HG03139 (cell line): ENCODE results near the gene BMPR1B.

Source experiments
- ATAC-seq: cut with Tn5 transposase; IDR thresholded peaks from one replicate; pipeline ENCODE4 v1.9.1; 2021; ENCODE audit not compliant: unreplicated experiment

The BMPR1B gene

GRCh38 chr4:94947681-94948108, 189.9 kb downstream of the BMPR1B start:
- ATAC-seq, result no peak

- no peak for ATAC-seq
These were observed 196.5 kb downstream of the BMPR1B start for GRCh38 chr4:94954251-94954650.

DNA sequence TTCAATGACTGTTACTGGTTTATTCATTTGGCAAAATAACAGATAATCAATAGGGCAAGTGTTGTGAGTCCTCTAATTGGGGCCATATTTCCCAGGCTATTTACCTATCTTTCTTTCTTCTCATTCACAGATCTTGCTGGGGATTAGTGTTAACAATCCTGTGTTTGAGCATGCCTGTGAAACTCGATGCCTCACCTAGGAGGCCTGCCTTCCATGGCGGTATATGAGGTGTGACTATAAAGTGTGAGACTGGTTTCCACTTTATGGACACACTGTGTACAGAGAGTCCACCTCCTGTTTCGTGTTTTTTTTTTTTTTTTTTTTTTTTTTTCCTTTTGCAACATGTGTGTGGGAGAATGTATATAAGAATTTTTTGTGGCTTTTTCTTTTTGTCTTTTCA, 199.3 kb downstream of the BMPR1B start:
- ATAC-seq, result no peak

DNA sequence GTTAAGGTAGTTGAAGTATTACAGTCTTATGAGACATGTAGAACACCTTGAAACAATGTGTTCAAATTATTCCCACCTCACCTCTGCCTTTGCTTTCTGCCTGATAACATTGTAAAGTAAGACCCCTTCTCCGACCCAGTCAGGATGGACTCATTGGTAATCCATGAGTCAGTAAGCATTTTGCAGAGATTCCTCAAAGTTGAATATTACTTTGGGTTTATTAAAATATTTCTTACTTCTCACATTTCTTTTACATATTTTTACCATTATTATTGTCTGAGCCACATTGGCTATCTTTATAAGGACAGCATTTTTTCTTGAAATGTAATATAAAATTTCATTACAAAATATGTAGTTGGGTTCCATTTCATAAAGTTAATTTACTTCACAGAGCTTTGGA, 201.6 kb downstream of the BMPR1B start:
- no peak for ATAC-seq

GRCh38 chr4:94960708-94961107, 203.0 kb downstream of the BMPR1B start:
- ATAC-seq, result no peak

DNA sequence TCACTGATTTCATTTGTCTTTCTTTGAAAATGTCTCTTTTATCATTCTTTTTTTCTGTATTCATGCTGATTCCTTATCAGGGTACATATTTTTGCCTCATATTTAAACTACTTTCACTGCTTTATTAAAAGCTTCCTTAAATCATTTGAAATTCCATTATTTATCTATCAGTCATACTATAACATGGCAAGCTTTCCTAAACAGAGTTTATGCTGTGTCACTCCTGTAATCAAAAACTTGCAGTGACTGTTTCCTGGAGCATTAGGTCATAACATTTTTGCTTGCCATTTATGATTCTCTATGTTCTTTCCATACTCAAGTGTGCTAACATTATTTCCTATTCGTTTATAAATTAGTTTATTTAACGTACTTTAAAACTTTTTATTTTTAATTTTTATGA, 203.7 kb downstream of the BMPR1B start:
- ATAC-seq, result no peak

GRCh38 chr4:94962484-94962883, 204.7 kb downstream of the BMPR1B start:
- no peak for ATAC-seq

DNA sequence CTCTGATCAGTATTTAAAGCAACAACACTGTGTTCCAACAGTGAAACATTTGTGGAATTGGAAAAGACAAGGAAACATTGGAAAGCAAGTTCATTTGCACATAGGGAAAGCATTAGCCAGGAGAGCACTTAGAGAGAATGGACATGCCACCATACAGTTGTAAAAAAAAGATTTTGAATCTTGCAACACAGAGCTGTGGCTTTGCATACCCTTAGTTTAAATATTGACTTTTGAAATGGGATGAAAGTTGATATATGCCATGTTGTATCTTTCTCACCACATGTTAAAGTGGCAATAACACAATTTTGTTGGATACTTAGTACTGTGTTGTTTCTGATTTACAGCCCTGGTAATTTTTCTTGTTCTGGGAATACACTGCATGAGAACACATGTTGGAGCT, 208.1 kb downstream of the BMPR1B start:
- no peak for ATAC-seq

DNA sequence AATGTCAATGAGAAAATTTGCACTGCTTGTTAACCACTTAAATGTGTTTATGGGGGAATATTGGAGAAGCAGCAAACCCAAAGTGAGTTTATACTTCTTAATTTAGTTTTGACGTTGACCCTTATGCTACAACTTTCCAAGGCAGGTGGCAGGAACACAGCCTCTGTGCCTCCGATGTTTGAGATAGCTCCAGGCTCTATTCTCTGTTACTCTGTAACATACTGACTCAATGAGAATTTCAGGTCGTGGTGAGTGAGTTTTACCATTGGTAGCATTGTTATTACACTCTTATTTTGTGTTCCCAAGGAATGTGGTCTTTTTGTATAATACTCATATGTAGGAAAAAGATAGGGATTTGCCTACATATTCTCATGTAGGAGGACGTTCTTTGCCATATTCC, 210.7 kb downstream of the BMPR1B start:
- ATAC-seq, result no peak

- ATAC-seq, result no peak
These were observed 212.9 kb downstream of the BMPR1B start for GRCh38 chr4:94970650-94971049.

DNA sequence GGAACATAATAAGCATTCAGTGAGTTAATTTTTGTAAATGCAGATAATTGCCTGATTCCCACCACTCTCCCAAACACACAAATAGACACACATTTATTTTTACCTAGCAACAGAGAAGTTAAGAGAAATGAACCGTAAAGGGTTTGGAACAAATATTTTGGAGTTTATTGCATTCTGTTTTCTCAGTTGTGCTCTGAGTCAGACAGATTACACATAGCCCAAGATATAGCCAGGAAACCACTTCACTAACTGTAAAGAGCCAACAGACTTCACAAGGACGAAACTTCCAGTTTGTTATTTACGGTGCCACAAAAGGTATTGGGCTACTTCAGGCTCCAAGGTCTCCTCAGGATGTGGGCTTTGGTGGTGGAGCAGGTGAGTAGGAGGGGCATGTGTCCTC, 217.0 kb downstream of the BMPR1B start:
- no peak for ATAC-seq

DNA sequence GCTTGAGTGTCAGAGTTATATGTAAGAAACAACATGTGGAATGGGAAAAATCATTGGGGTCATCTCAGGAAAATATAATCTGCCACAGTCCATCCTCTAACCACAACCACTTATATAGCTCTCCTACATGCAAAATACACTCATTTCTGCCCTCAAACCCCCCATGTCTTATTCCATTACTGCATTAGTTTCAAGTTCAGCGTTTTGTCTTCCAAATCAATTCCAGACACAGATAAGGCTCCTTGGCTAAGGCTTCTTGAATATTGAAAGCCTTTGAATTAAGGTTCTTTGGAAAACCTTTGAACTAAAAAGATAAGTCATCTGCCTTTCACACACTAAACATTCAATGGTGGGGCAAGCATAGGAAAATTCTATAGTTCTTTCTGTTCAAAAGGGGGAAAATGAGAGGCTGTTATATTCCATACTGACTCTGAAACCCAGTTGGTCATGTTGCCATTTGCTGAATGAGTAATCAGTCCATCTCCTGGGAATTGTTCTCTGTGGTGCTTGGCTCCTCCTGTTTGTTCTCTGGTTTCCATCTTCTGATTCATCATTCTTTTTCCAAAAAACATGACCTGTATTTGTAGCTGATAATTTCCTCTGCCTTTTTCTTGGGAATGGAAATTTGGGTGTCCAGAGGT, 218.7 kb downstream of the BMPR1B start:
- ATAC-seq, result no peak

- ATAC-seq, result no peak
These were observed 221.1 kb downstream of the BMPR1B start for GRCh38 chr4:94978904-94979303.

DNA sequence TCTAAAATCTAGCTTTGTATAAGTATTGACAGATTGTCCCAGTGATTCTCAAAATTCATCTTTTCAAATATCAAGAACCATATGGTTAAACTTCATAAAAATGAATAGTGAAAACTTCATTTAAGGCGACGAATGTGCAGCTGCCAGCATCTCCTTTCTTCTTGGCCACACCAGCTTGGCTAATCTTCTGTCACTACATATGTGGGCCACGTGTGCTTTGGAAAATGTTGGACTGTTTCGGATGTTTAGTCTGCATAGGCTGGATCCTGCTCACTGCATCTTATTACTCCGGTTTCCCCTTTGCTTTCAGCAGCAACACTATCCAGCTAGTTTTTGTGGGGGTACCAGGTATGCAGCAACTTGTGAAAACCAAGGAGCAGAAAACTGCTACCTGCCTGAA, 221.9 kb downstream of the BMPR1B start:
- no peak for ATAC-seq

GRCh38 chr4:94995684-94996394, 238.1 kb downstream of the BMPR1B start:
- ATAC-seq, result no peak

DNA sequence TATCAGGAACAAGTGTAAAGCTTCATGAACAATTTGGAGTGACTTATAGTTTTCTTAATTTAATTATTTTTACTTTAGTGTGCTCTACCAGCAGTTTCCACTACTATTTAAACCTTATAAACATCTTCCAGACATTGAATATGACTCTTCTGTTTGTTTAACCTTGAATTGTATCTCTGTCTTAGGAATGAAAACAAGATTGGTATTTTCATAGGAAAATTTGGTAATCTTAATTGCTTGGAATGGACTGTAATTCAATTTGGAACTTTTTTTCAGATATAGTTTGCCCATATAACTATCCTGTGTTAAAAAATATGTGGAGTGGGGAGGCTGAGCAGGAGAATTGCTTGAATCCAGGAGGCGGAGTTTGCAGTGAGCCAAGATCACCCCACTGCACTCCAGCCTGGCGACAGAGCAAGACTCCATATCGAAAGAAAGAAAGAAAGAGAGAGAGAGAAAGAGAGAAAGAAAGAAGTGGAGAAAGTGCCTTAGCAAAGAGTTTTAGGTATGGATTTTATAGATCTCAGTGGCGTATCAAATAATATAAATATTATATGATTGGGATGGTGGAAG, 242.4 kb downstream of the BMPR1B start:
- ATAC-seq, result no peak

DNA sequence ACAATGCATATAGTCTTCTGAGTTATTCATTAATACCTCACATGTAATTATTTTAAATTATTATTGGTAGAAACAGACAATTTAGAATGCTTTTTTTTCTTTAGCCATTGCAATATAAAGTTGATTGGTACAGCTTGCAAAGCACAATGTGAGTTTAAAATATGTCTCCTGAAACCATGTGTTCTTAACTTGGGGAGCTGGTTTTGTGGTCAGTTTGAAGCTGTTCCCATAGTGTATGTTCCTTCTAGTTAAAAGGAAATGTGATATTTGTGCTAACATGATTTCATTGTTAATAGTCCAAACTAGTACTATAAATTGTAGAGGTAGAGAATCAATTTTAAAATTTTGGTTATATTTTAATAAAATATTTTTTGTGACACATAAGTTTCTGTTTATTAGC, 247.2 kb downstream of the BMPR1B start:
- ATAC-seq, result no peak

DNA sequence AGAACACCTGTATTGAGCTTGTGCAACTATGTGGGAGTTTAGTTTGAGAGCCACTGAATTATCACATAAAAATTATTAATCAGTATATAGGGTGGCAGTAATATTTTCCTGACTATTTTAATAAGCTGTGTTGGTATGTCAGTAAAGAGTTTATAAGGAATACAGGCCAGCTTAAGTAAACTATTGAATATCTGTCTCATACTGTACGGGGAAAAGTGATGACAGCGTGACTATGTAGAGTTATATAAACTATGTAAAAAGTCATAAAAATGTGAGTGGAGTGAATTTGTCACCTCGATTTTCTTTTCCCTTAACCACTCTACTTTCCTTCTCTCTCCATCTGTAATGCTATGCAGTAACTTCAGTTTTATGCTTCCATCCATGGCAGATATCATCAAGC, 250.2 kb downstream of the BMPR1B start:
- no peak for ATAC-seq

- ATAC-seq, result no peak
These were observed 255.5 kb downstream of the BMPR1B start for GRCh38 chr4:95013236-95013635.

- ATAC-seq, result no peak
These were observed 256.3 kb downstream of the BMPR1B start for GRCh38 chr4:95014068-95014467.

GRCh38 chr4:95017305-95018064, 259.7 kb downstream of the BMPR1B start:
- ATAC-seq, result no peak

DNA sequence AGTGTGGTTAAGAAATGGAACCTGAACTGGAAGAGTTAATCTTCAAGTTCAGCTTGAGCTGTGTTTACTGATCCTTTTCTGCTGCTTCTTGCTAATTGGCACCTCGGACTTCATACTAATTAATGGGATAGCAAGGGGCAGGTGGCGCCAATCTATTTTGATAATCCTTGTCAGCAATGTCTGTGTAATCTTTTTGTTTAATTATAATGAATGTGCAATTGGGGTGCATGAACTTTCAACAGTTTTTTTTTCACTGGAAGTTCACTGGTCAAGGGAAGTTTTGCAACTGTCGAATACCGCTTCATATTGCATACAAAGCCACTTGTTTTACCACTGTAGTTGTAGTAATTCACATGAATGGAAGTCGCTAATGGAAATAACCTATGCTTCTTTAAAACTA, 261.0 kb downstream of the BMPR1B start:
- no peak for ATAC-seq
